ENCODE data around the gene ARFGEF3.

DNA sequence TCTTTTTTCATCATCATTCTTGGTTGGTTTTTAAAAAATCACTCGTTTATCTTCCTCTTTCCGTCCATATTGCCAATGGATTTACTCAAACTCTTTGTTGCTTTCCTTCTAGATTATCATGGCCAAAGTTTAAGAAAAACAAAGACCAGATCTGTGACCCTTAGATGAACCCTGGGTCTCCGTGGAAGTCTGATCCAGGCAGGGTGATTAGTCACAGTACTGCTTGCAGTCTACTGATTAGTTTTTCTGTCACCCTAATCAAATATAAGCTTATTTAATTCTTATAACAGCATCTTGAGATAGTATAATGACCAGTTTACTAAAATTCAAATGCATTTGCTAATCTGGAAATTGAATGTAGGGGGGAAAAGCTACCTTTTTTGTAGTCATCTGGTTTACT, 210.0 kb downstream of the ARFGEF3 start:
- TF ChIP-seq CTCF (IDR thresholded peaks at IDR 0.05; ENCODE audit: low read depth, low read length, missing input control) (no peak), MAX (IDR thresholded peaks at IDR 0.05) (no peak), EGR1 (IDR thresholded peaks at IDR 0.05; ENCODE audit: low read depth in 2 of 2) (no peak), TAF1 (conservative IDR thresholded peaks at IDR 0.05) (no peak)
- TF ChIP-seq, protein P1, sequence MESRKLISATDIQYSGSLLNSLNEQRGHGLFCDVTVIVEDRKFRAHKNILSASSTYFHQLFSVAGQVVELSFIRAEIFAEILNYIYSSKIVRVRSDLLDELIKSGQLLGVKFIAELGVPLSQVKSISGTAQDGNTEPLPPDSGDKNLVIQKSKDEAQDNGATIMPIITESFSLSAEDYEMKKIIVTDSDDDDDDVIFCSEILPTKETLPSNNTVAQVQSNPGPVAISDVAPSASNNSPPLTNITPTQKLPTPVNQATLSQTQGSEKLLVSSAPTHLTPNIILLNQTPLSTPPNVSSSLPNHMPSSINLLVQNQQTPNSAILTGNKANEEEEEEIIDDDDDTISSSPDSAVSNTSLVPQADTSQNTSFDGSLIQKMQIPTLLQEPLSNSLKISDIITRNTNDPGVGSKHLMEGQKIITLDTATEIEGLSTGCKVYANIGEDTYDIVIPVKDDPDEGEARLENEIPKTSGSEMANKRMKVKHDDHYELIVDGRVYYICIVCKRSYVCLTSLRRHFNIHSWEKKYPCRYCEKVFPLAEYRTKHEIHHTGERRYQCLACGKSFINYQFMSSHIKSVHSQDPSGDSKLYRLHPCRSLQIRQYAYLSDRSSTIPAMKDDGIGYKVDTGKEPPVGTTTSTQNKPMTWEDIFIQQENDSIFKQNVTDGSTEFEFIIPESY (IDR thresholded peaks at IDR 0.05), result no peak
